ENCODE data around the gene RNASE9. TPM values are rescaled to one million over a fixed set of nuclear protein-coding genes. Genes with fewer than 3 reads are reported as not detected.
"Not testable (repeated sequence)": the region's sequence is repeated elsewhere in the genome, so short reads cannot be mapped to it uniquely, and the experiment has no call there.

RNASE9 gene
- total RNA-seq, 1 donor from 2014 or later = not detected

- Histone ChIP-seq H3K4me3 (ENCODE audit: low read depth, low read length) (no peak overlapping the region), H3K27me3 (ENCODE audit: control insufficient read depth, insufficient read depth, low read length) (no peaks in the 10 kb centered on the region), H3K36me3 (ENCODE audit: control insufficient read depth, insufficient read depth, low read length) (no peaks in the 10 kb centered on the region)
- DNase-seq (ENCODE audit: low read depth) = no peak
- no peak for TF ChIP-seq CTCF (IDR thresholded peaks at IDR 0.05; ENCODE audit: insufficient read depth, low read length, poor library complexity, severe bottlenecking)
Observed at GRCh38 chr14:20524027-20524426, 36.8 kb downstream of the RNASE9 start.

- no peak for TF ChIP-seq CTCF (IDR thresholded peaks at IDR 0.05; ENCODE audit: insufficient read depth, low read length, poor library complexity, severe bottlenecking)
- no peak for DNase-seq (ENCODE audit: low read depth)
Observed at GRCh38 chr14:20522332-20522731, 38.5 kb downstream of the RNASE9 start.

GRCh38 chr14:20516921-20517320 lies 43.9 kb downstream of the RNASE9 start:
- no peak overlapping the region for H3K4me3 ChIP-seq (ENCODE audit: low read depth, low read length)

More at GRCh38 chr14:20522332-20522731, 38.5 kb downstream of the RNASE9 start:
- H3K27me3 ChIP-seq (ENCODE audit: control insufficient read depth, insufficient read depth, low read length) = no peaks in the 10 kb centered on the region
- no peak overlapping the region for H3K4me3 ChIP-seq (ENCODE audit: low read depth, low read length)
- no peaks in the 10 kb centered on the region for H3K36me3 ChIP-seq (ENCODE audit: control insufficient read depth, insufficient read depth, low read length)

GRCh38 chr14:20515846-20516245 lies 45.0 kb downstream of the RNASE9 start:
- TF ChIP-seq CTCF (IDR thresholded peaks at IDR 0.05; ENCODE audit: insufficient read depth, low read length, poor library complexity, severe bottlenecking) = no peak
- no peaks in the 10 kb centered on the region for H3K27me3 ChIP-seq (ENCODE audit: control insufficient read depth, insufficient read depth, low read length)
- DNase-seq (ENCODE audit: low read depth) = no peak
- no peaks in the 10 kb centered on the region for H3K36me3 ChIP-seq (ENCODE audit: control insufficient read depth, insufficient read depth, low read length)
- no peak overlapping the region for H3K4me3 ChIP-seq (ENCODE audit: low read depth, low read length)

More at GRCh38 chr14:20516921-20517320, 43.9 kb downstream of the RNASE9 start:
- H3K36me3 ChIP-seq (ENCODE audit: control insufficient read depth, insufficient read depth, low read length) = no peaks in the 10 kb centered on the region
- no peak for DNase-seq (ENCODE audit: low read depth)
- H3K27me3 ChIP-seq (ENCODE audit: control insufficient read depth, insufficient read depth, low read length) = no peaks in the 10 kb centered on the region
- TF ChIP-seq CTCF (IDR thresholded peaks at IDR 0.05; ENCODE audit: insufficient read depth, low read length, poor library complexity, severe bottlenecking) = no peak

- no peaks in the 10 kb centered on the region for H3K27me3 ChIP-seq (ENCODE audit: control insufficient read depth, insufficient read depth, low read length)
- no peak for DNase-seq (ENCODE audit: low read depth)
- no peak for TF ChIP-seq CTCF (IDR thresholded peaks at IDR 0.05; ENCODE audit: insufficient read depth, low read length, poor library complexity, severe bottlenecking)
- no peak overlapping the region for H3K4me3 ChIP-seq (ENCODE audit: low read depth, low read length)
- H3K36me3 ChIP-seq (ENCODE audit: control insufficient read depth, insufficient read depth, low read length) = no peaks in the 10 kb centered on the region
Observed at GRCh38 chr14:20512177-20512905, 48.5 kb downstream of the RNASE9 start.

GRCh38 chr14:20508367-20508766 lies 52.5 kb downstream of the RNASE9 start:
- Histone ChIP-seq H3K27me3 (ENCODE audit: control insufficient read depth, insufficient read depth, low read length) (no peaks in the 10 kb centered on the region), H3K36me3 (ENCODE audit: control insufficient read depth, insufficient read depth, low read length) (no peaks in the 10 kb centered on the region), H3K4me3 (ENCODE audit: low read depth, low read length) (no peak overlapping the region)
- DNase-seq (ENCODE audit: low read depth) = no peak
- no peak for TF ChIP-seq CTCF (IDR thresholded peaks at IDR 0.05; ENCODE audit: insufficient read depth, low read length, poor library complexity, severe bottlenecking)

GRCh38 chr14:20507537-20507936 lies 53.3 kb downstream of the RNASE9 start:
- not testable (repeated sequence) for H3K27me3 ChIP-seq (ENCODE audit: control insufficient read depth, insufficient read depth, low read length); H3K36me3 ChIP-seq (ENCODE audit: control insufficient read depth, insufficient read depth, low read length); H3K4me3 ChIP-seq (ENCODE audit: low read depth, low read length); DNase-seq (ENCODE audit: low read depth)

- H3K27me3 ChIP-seq (ENCODE audit: control insufficient read depth, insufficient read depth, low read length); DNase-seq (ENCODE audit: low read depth); H3K4me3 ChIP-seq (ENCODE audit: low read depth, low read length); H3K36me3 ChIP-seq (ENCODE audit: control insufficient read depth, insufficient read depth, low read length): not testable (repeated sequence)
Observed at GRCh38 chr14:20506752-20507151, 54.1 kb downstream of the RNASE9 start.
